ENCODE results near the gene CANX.
"Not testable (repeated sequence)": the region's sequence is repeated elsewhere in the genome, so short reads cannot be mapped to it uniquely, and the experiment has no call there.

Gene CANX

DNA sequence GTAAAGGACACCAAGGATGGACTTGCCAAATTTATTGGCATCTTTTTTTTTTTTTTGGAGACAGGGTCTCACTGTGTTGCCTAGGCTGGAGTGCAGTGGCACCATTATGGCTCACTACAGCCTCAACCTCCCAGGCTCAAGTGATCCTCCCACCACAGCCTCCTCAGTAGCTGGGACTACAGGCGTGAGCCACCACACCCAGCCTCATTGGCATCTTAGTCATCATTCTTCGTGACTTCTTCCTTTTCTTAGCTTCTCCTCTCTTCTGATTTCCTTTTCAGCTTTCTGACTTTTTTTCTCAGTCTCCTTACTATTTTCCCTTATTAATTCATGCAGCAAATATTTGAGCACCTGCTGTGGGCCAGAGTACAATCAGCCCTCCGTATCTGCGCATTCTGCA is 40.0 kb downstream of the CANX start:
- Histone ChIP-seq H3K36me3 (ENCODE audit: control insufficient read depth, insufficient read depth, low read length) (no peaks in the 10 kb centered on the region), H3K27me3 (ENCODE audit: control insufficient read depth, insufficient read depth, low read length) (no peaks in the 10 kb centered on the region), H3K4me3 (ENCODE audit: low read length) (no peak overlapping the region), H3K9ac (ENCODE audit: low read length) (no peak overlapping the region), H3K4me1 (ENCODE audit: control insufficient read depth, insufficient read depth, low read length) (no peaks in the 10 kb centered on the region), H3K9me3 (ENCODE audit: control insufficient read depth, low read length) (no peaks in the 10 kb centered on the region)

DNA sequence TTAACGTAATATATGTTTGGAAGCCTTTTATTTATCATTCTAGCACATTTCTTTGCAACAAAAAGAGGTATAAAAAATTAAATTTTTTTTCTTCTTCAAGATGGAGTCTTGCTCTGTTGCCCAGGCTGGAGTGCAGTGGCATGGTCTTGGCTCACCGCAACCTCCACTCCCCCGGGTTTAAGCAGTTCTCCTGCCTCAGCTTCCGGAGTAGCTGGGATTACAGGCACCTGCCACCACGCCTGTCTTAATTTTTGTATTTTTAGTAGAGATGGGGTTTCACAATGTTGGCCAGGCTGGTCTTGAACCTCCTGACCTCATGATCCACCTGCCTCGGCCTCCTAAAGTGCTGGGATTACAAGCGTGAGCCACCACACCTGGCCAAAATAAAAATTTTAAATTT is 45.3 kb downstream of the CANX start:
- H3K9me3 ChIP-seq (ENCODE audit: control insufficient read depth, low read length); H3K4me3 ChIP-seq (ENCODE audit: low read length); H3K27me3 ChIP-seq (ENCODE audit: control insufficient read depth, insufficient read depth, low read length); H3K9ac ChIP-seq (ENCODE audit: low read length); H3K36me3 ChIP-seq (ENCODE audit: control insufficient read depth, insufficient read depth, low read length); H3K4me1 ChIP-seq (ENCODE audit: control insufficient read depth, insufficient read depth, low read length): not testable (repeated sequence)

DNA sequence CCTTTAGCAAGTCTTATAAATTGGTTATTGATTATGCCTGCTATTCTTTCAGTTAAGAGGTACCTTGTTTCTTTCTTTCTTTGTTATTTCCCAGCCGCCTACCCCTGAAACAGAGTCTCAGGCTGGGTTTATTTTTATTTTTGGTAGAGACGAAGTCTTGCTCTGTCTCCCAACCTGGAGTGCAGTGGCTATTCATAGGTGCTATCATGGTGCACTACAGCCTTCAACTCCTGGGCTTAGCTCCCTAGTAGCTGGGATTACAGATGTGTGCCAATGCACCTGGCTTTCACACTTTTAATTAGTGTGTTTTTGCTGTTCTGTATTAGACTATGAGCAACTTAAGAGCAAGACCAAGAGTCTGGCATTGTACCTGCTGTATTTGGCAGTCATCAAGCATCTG is 48.1 kb downstream of the CANX start:
- Histone ChIP-seq H3K36me3 (ENCODE audit: control insufficient read depth, insufficient read depth, low read length) (no peaks in the 10 kb centered on the region), H3K9me3 (ENCODE audit: control insufficient read depth, low read length) (no peaks in the 10 kb centered on the region), H3K4me3 (ENCODE audit: low read length) (no peak overlapping the region), H3K4me1 (ENCODE audit: control insufficient read depth, insufficient read depth, low read length) (no peaks in the 10 kb centered on the region), H3K9ac (ENCODE audit: low read length) (no peak overlapping the region), H3K27me3 (ENCODE audit: control insufficient read depth, insufficient read depth, low read length) (no peaks in the 10 kb centered on the region)

DNA sequence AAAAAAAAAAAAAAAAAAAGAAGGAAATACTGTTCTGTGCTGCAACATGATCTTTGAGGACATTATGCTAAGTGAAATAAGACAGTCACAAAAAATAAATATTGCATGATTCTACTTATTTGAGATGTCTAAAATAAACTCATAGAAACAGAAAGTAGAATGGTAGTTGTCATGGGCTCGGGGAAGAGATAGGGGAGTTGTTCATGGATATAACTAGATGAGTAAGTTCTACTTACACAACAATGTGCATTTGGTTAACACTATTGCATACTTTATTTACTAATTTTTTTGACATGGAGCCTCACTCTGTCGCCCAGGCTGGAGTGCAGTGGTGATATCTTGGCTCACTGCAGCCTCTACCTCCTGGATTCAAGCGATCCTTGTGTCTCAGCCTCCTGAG is 49.0 kb downstream of the CANX start:
- no peak overlapping the region for H3K4me3 ChIP-seq (ENCODE audit: low read length)
- no peaks in the 10 kb centered on the region for H3K36me3 ChIP-seq (ENCODE audit: control insufficient read depth, insufficient read depth, low read length)
- no peaks in the 10 kb centered on the region for H3K4me1 ChIP-seq (ENCODE audit: control insufficient read depth, insufficient read depth, low read length)
- no peak overlapping the region for H3K9ac ChIP-seq (ENCODE audit: low read length)
- H3K9me3 ChIP-seq (ENCODE audit: control insufficient read depth, low read length) = no peaks in the 10 kb centered on the region
- H3K27me3 ChIP-seq (ENCODE audit: control insufficient read depth, insufficient read depth, low read length) = no peaks in the 10 kb centered on the region

DNA sequence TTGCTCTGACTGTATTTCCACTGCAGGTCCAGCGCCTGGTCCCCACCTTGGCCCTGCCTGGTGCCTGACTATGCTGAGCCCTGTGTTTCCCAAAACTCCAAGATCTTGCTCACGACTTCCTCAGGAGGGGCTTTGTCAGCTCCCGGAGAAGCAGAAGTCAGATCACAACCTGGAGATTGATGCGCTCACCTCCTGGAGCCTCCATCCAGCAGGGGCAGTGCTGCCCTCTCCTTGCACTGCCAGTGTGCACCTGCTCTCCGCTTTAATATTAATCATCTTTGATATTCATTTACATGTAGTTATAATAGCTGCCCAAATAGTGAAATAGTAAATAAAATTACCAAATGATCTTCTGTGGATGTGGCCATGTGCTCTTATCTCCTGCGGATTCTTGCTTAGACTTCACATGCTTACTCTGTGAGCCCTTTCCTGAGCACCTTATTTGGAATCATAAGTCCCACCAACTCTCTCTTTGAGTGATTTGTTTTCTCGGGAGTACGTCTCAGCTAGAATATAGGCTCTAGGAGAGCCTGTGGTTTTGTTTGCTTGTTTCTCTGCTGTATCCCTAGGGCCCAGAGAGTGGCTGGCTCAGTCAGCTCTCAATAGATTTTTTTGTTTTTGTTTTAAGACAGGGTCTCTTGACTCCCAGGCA is 51.2 kb downstream of the CANX start:
- H3K9ac ChIP-seq (ENCODE audit: low read length) = no peak overlapping the region
- H3K4me3 ChIP-seq (ENCODE audit: low read length) = no peak overlapping the region
- H3K4me1 ChIP-seq (ENCODE audit: control insufficient read depth, insufficient read depth, low read length) = peaks cover 12% of the 10 kb centered on the region
- no peaks in the 10 kb centered on the region for H3K9me3 ChIP-seq (ENCODE audit: control insufficient read depth, low read length)
- no peaks in the 10 kb centered on the region for H3K36me3 ChIP-seq (ENCODE audit: control insufficient read depth, insufficient read depth, low read length)
- no peaks in the 10 kb centered on the region for H3K27me3 ChIP-seq (ENCODE audit: control insufficient read depth, insufficient read depth, low read length)

DNA sequence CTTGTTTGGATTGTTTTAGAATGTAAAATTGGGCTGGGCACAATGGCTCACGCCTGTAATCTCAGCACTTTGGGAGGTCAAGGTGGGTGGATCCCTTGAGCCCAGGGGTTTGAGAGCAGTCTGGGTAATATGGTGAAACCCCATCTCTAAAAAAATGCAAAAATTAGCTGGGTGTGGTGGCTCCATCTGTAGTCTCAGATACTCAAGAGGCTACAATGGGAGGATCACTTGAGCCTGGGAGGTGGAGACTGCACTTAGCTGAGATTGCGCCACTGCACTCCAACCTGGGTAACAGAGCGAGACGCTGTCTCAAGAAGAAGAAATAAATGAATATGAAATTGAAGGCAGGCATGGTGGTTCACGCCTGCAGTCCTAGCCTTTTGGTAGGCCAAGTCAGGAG is 55.2 kb downstream of the CANX start:
- Histone ChIP-seq H3K4me1 (ENCODE audit: control insufficient read depth, insufficient read depth, low read length) (peaks cover 16% of the 10 kb centered on the region), H3K4me3 (ENCODE audit: low read length) (no peak overlapping the region), H3K27me3 (ENCODE audit: control insufficient read depth, insufficient read depth, low read length) (no peaks in the 10 kb centered on the region), H3K9ac (ENCODE audit: low read length) (no peak overlapping the region), H3K9me3 (ENCODE audit: control insufficient read depth, low read length) (no peaks in the 10 kb centered on the region), H3K36me3 (ENCODE audit: control insufficient read depth, insufficient read depth, low read length) (no peaks in the 10 kb centered on the region)

DNA sequence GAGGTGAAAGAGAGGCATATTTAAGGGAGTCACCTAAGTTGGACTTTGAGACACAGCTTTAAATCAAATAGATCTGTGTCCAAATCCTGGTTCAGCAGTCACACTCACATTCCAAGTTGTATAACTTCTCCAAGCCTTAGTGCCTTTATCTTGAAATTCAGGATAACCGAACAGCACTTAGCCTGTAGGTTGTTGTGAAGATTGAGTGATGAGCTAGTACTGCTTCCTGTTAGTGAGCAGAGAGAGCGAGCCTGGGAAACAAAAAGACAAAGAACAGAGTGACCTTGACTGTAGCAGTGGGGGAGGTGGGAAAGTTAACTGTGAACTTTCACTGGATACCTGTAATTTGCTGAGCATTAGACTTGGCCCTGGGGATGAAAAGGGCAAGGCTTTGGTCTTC is 56.3 kb downstream of the CANX start:
- Histone ChIP-seq H3K4me3 (ENCODE audit: low read length) (no peak overlapping the region), H3K4me1 (ENCODE audit: control insufficient read depth, insufficient read depth, low read length) (peaks cover 22% of the 10 kb centered on the region), H3K36me3 (ENCODE audit: control insufficient read depth, insufficient read depth, low read length) (no peaks in the 10 kb centered on the region), H3K9ac (ENCODE audit: low read length) (no peak overlapping the region), H3K27me3 (ENCODE audit: control insufficient read depth, insufficient read depth, low read length) (no peaks in the 10 kb centered on the region), H3K9me3 (ENCODE audit: control insufficient read depth, low read length) (no peaks in the 10 kb centered on the region)

DNA sequence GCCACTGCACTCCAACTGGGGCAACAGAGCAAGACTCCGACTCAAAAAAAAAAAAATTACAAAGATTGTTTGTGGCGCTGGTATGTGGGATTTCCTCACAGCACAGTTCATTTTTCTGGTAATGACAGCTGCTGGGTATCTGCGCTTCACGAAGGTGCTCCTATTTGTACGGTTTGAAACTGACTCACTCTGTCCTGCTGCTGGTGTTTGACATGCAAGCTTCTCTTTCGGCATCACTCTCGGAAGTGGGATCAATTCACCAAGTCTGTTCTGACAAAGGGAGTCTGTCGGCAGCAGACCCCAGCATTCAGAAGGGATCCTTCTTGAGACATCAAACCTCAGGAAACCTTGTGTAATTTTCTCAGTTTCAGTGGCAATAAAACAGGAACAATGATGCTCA is 60.2 kb downstream of the CANX start:
- no peak overlapping the region for H3K4me3 ChIP-seq (ENCODE audit: low read length)
- H3K9ac ChIP-seq (ENCODE audit: low read length) = no peak overlapping the region
- no peaks in the 10 kb centered on the region for H3K27me3 ChIP-seq (ENCODE audit: control insufficient read depth, insufficient read depth, low read length)
- peaks cover 45% of the 10 kb centered on the region for H3K4me1 ChIP-seq (ENCODE audit: control insufficient read depth, insufficient read depth, low read length)
- no peaks in the 10 kb centered on the region for H3K36me3 ChIP-seq (ENCODE audit: control insufficient read depth, insufficient read depth, low read length)
- H3K9me3 ChIP-seq (ENCODE audit: control insufficient read depth, low read length) = no peaks in the 10 kb centered on the region

DNA sequence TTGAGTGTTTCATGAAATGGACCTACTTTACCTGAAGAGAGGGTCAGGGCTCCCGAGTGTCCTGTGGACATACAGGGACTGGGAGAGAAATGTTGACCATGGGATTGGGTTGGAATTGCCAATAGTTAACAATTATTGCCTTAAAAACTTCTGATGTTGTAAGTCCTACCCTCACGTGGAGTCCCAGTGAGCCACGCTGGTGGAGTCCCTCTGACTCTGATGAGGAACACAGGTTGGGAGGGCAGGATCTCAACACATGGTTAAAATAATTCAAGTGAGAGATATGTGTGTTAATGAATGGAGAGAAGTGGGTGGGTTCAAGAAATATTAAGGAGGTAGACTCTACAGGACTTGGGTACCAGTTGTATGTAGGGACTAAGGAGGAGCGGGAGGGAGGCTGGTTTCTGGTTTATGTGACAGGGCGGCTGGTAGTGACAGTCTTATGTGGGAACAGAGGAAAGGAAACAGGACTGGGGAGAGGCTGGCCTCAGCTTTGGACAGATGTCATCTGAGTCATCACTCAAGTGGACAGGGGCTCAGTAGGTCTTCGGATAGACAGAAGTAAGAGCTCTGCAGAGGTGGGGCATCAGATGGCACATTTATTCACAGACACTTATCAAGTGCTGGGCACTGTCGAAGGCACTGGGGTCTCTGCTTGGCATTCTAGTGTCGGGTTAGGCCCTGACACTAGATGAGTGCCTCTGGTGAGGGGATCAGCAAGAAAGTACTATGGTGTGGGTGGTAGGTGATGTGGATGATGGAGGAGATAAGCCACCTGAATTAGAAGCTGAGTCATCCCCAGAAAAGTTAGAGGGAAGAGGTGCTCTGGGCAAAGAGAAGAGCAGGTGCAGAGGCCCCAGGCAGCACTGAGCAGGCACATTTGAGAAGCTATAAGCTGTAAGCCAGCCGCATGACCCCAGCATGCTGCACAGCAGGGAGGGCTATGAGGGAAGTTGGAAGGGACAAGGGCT is 61.1 kb downstream of the CANX start:
- Histone ChIP-seq H3K4me1 (ENCODE audit: control insufficient read depth, insufficient read depth, low read length) (peaks cover 36% of the 10 kb centered on the region), H3K27me3 (ENCODE audit: control insufficient read depth, insufficient read depth, low read length) (no peaks in the 10 kb centered on the region), H3K36me3 (ENCODE audit: control insufficient read depth, insufficient read depth, low read length) (no peaks in the 10 kb centered on the region), H3K9ac (ENCODE audit: low read length) (no peak overlapping the region), H3K9me3 (ENCODE audit: control insufficient read depth, low read length) (no peaks in the 10 kb centered on the region), H3K4me3 (ENCODE audit: low read length) (no peak overlapping the region)

DNA sequence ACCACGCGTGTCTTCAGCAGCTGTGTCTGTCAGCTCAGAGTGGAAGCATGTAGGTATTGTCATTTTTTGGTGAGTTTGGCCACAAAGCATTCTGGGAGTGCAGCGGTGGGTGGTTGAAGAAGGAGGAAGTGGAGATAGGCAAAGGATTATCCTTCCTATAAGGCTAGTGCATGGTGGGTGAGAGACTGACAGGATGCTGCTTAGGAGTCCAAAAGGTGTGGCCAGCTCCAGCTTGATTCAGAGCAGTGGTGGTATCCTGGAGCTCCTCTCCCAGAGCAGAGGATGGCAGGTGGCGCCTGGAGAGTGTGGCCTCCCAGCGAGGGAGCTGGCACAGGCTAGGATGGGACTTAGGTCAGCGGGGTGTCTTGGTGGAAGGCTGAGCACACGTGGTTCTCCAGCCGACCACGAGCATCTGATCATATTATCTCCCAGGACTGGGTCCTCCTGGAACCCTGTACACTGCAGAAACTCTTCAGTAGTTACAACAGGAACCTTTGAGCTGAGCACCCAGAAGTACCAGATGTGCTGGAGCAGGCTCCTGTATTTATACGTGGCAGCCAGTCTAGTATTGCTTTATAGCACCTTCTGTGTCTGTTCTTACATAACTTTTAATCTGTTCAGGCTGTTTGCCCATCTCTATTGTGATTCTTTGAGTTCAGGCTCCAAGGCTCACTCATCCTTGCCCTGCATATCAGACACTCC is 63.5 kb downstream of the CANX start:
- Histone ChIP-seq H3K4me3 (ENCODE audit: low read length) (no peak overlapping the region), H3K27me3 (ENCODE audit: control insufficient read depth, insufficient read depth, low read length) (no peaks in the 10 kb centered on the region), H3K9ac (ENCODE audit: low read length) (no peak overlapping the region), H3K4me1 (ENCODE audit: control insufficient read depth, insufficient read depth, low read length) (peaks cover 37% of the 10 kb centered on the region), H3K9me3 (ENCODE audit: control insufficient read depth, low read length) (no peaks in the 10 kb centered on the region), H3K36me3 (ENCODE audit: control insufficient read depth, insufficient read depth, low read length) (peaks cover 10% of the 10 kb centered on the region)

DNA sequence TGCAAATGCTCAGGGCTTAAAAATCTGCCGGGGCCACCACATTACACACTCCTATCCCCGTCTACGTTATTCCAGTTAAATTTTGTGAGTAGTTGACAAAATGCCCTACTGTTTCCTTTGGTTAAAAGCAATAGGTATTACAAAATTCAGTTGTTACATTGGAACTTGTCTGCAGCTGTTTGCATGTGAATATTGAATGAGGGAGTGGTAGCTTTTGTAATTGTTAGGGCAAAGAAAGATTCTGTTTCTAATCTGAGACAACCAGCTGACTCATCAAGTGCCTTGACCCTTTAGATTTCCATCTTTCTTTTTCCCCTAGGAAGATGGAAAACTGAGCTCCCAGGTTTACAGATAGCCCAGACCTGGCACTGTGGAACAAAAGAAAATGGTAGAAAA is 64.0 kb downstream of the CANX start:
- Histone ChIP-seq H3K9ac (ENCODE audit: low read length) (no peak overlapping the region), H3K4me1 (ENCODE audit: control insufficient read depth, insufficient read depth, low read length) (peaks cover 37% of the 10 kb centered on the region)

More for the DNA sequence above, 64.0 kb downstream of the CANX start:
- H3K4me3 ChIP-seq (ENCODE audit: low read length) = no peak overlapping the region
- H3K36me3 ChIP-seq (ENCODE audit: control insufficient read depth, insufficient read depth, low read length) = peaks cover 10% of the 10 kb centered on the region
- no peaks in the 10 kb centered on the region for H3K27me3 ChIP-seq (ENCODE audit: control insufficient read depth, insufficient read depth, low read length)
- no peaks in the 10 kb centered on the region for H3K9me3 ChIP-seq (ENCODE audit: control insufficient read depth, low read length)

Data from mucosa of stomach (tissue), 1 donor.